Activated B cell treated with CpG ODN at 0.5 μM for 24 hours (primary cell): ENCODE measurements around the gene GRIN1. TPM values are rescaled to one million over a fixed set of nuclear protein-coding genes. Genes with fewer than 3 reads are reported as not detected.

Source experiments
- ATAC-seq: fragments of 200-7000 bp; cut with Tn5 transposase; one replicate; pipeline ENCODE4 v1.10.0; 2021; ENCODE audit warnings: low read depth, mild to moderate bottlenecking, moderate library complexity
- CTCF ChIA-PET: fragments of 350-600 bp; sonication (Branson Sonifier 250); formaldehyde crosslinking; loops from one replicate; lab custom pipeline; 2021; ENCODE audit warnings: antibody characterized with exemption; lab: Charles Lee
- POLR2A ChIA-PET: fragments of 350-600 bp; sonication (Branson Sonifier 250); formaldehyde crosslinking; loops from one replicate; lab custom pipeline; 2021; ENCODE audit warnings: antibody characterized with exemption; lab: Charles Lee
- DNase-seq: peaks from one replicate; pipeline ENCODE4 v3.0.0; 2022
- H3K27ac Mint-ChIP-seq: one replicate; pipeline ENCODE4 v1.8.0; 2020; ENCODE audit warnings: mixed read lengths
- H3K27me3 Mint-ChIP-seq: one replicate; pipeline ENCODE4 v1.8.0; 2021; ENCODE audit warnings: mixed read lengths
- H3K36me3 Mint-ChIP-seq: one replicate; pipeline ENCODE4 v1.8.0; 2021; ENCODE audit warnings: low read depth, mixed read lengths
- H3K4me1 Mint-ChIP-seq: one replicate; pipeline ENCODE4 v1.8.0; 2021; ENCODE audit warnings: mixed read lengths
- H3K4me3 Mint-ChIP-seq: one replicate; pipeline ENCODE4 v1.8.0; 2020; ENCODE audit warnings: mild to moderate bottlenecking, mixed read lengths
- H3K9me3 Mint-ChIP-seq: one replicate; pipeline ENCODE4 v1.8.0; 2020; ENCODE audit warnings: mixed read lengths
- CTCF ChIP-seq: fragments of 200-600 bp; IDR thresholded peaks from one replicate; pipeline ENCODE4 v1.8.0; 2022; ENCODE audit warnings: antibody characterized with exemption, mild to moderate bottlenecking
- intact Hi-C: fragments of 100-400 bp; cut with micrococcal nuclease; formaldehyde crosslinking; loops from one replicate; pipeline ENCODE4 v1.15.1; 2024
- total RNA-seq: library from RNA; stranded (reverse); gene quantifications from 2 replicates; pipeline ENCODE4 v1.2.3, GENCODE V29; 2022

Gene GRIN1
- total RNA-seq, 1 donor from 2014 or later = 0.22 TPM

- Mint-ChIP-seq H3K27me3 (peaks cover 9% of the 10 kb centered on the region), H3K4me3 (peak overlapping the region; percentile 52), H3K27ac (peak overlapping the region; percentile 92), H3K9me3 (no peaks in the 10 kb centered on the region), H3K4me1 (peaks cover 14% of the 10 kb centered on the region), H3K36me3 (no peaks in the 10 kb centered on the region)
- DNase-seq = peak; percentile 67
- ChIA-PET CTCF (interaction anchor here (0.6 to 1.1 kb wide), 4 partner anchors 14 to 116 kb away, joined by 3 to 4 read pairs (median 3); partner anchors contain the start of gene TPRN), POLR2A (interaction anchor here (0.6 to 3.1 kb wide), 23 partner anchors 11 to 842 kb away, joined by 3 to 76 read pairs (median 5); partner anchors contain the start of genes ANAPC2, GRIN1, MAN1B1 and SSNA1)
- peak; percentile 67 for ATAC-seq
- intact Hi-C loops = loop anchor here (1.0 to 2.0 kb wide), 8 partner anchors 22 to 360 kb away; partner anchors contain the start of genes ANAPC2, MAN1B1, PAXX and RNF208
- no peak for TF ChIP-seq CTCF
These were observed 11.9 kb downstream of the GRIN1 start for GRCh38 chr9:137150617-137151457.

DNA sequence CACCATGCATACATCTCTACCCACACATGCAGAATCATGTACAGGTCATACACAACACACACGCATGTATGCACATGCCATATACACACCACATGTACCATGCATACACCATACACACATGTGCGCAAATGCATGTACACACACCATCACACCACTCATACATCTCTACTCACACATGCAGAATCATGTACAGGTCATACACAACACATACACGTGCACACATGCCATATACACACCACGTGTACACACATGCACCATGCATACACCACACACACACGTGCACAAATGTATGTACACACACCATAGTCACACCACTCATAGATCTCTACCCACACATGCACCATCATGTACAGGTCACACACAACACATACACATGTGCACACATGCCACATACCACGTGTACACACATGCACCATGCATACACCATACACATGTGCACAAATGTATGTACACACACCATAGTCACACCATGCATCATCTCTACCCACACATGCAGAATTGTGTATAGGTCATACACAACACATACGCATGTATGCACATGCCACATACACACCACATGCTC is 14.0 kb downstream of the GRIN1 start:
- DNase-seq (no peak), ATAC-seq (no peak)
- peaks cover 13% of the 10 kb centered on the region for H3K27me3 Mint-ChIP-seq
- peaks cover 19% of the 10 kb centered on the region for H3K4me1 Mint-ChIP-seq
- no peak overlapping the region for H3K27ac Mint-ChIP-seq
- H3K9me3 Mint-ChIP-seq = no peaks in the 10 kb centered on the region
- H3K4me3 Mint-ChIP-seq = no peak overlapping the region
- no peak for TF ChIP-seq CTCF
- ChIA-PET POLR2A (no interaction called here), CTCF (no interaction called here)
- H3K36me3 Mint-ChIP-seq = no peaks in the 10 kb centered on the region
- intact Hi-C loops = no loop called here

GRCh38 chr9:137156567-137157375 is 17.8 kb downstream of the GRIN1 start:
- DNase-seq (peak; percentile 43), ATAC-seq (peak; percentile 81)
- CTCF ChIA-PET = interaction anchor here (0.6 kb wide), 1 partner anchor 110 kb away, joined by 3 read pairs; no protein-coding TSS in a partner anchor

DNA sequence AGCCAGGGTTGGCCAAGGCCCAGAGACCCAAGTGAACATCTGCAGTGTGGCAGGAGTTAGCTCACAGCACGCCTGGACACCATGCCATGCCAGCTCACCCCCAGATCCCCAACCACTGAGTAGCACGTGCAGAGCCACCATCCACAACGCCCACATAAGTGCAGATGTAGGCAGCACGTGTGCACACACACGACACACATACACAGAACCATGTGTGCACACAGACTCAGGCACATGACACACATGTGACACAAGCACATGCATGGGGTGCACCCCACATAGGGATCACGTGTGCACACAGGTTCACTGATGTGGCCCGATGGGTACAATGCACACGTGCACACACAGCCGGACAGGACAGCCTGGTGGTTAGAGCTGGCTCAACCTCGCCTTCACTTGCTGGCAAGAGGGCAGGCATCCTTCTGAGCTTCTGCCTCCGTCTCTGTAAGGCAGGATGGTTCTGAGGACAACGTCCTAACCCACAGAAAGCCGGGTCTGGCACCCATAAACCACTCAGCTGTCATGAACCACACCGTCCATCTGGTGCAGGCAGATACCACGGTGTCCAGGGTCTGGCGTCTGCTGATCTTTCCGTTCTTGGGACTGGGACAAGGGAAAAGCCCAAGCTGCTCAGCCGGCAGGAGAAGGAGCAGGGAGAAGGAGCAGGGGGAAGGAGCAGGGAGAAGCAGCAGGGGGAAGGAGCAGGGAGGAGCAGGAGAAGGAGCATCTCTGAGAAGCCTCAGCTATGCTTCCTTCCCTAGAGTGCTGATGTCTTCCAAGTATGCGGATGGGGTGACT is 18.9 kb downstream of the GRIN1 start:
- ATAC-seq (no peak), DNase-seq (no peak)
- TF ChIP-seq CTCF = no peak
- Mint-ChIP-seq H3K9me3 (no peaks in the 10 kb centered on the region), H3K36me3 (no peaks in the 10 kb centered on the region), H3K4me3 (no peak overlapping the region), H3K4me1 (peaks cover 21% of the 10 kb centered on the region), H3K27ac (no peak overlapping the region), H3K27me3 (peaks cover 33% of the 10 kb centered on the region)
- ChIA-PET CTCF (no interaction called here), POLR2A (interaction anchor here (0.5 to 1.3 kb wide), 3 partner anchors 65 to 90 kb away, joined by 3 to 5 read pairs (median 4); no protein-coding TSS in a partner anchor)
- intact Hi-C loops = no loop called here

More at GRCh38 chr9:137156567-137157375, 17.8 kb downstream of the GRIN1 start:
- POLR2A ChIA-PET = interaction anchor here (0.5 to 1.3 kb wide), 5 partner anchors 29 to 83 kb away, joined by 3 to 5 read pairs (median 4); no protein-coding TSS in a partner anchor
- Mint-ChIP-seq H3K27ac (no peak overlapping the region), H3K4me3 (peak overlapping the region; percentile 56), H3K9me3 (no peaks in the 10 kb centered on the region), H3K4me1 (peaks cover 25% of the 10 kb centered on the region), H3K27me3 (peaks cover 31% of the 10 kb centered on the region), H3K36me3 (no peaks in the 10 kb centered on the region)
- intact Hi-C loops = no loop called here
- no peak for TF ChIP-seq CTCF
